AG09309 (cell line): ENCODE results near the gene CA10.

Experiments
- DNase-seq: peaks from one replicate; pipeline ENCODE4 v3.0.0-alpha.2; 2010; ENCODE audit warnings: low read depth
- H3K4me3 ChIP-seq: 2 replicates; pipeline ENCODE4 v1.5.1; 2011; ENCODE audit warnings: mild to moderate bottlenecking, low read depth, low read length, moderate library complexity; ENCODE audit not compliant: control insufficient read depth
- TF ChIP-seq, protein P1 (sequence below): IDR thresholded peaks from 2 replicates; pipeline ENCODE4 v1.5.1; 2011; ENCODE audit warnings: mild to moderate bottlenecking, low read depth, low read length, inconsistent platforms; ENCODE audit not compliant: insufficient read depth, control insufficient read depth; ENCODE audit errors: missing control alignments

The CA10 gene

DNA sequence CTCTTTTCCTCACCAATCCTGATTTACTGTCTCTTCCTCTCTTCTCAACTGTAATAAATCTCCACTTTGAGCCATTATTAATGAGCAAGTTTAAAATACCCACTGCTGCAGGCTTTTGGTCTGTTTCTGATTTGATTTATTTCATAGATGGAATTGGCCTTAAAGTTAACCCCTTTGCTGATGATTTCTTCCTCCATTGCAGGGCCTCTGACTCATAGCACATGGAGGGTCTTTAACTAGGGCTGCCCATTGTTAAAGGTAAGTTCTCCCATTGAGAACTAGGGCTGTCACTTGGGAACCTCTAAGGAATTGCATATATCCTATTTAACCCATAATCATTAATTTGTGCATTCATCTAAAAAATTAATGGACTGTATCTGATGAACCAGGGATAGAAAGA, 221.2 kb downstream of the CA10 start:
- no peak overlapping the region for H3K4me3 ChIP-seq
- DNase-seq, result no peak
- TF ChIP-seq, protein P1, sequence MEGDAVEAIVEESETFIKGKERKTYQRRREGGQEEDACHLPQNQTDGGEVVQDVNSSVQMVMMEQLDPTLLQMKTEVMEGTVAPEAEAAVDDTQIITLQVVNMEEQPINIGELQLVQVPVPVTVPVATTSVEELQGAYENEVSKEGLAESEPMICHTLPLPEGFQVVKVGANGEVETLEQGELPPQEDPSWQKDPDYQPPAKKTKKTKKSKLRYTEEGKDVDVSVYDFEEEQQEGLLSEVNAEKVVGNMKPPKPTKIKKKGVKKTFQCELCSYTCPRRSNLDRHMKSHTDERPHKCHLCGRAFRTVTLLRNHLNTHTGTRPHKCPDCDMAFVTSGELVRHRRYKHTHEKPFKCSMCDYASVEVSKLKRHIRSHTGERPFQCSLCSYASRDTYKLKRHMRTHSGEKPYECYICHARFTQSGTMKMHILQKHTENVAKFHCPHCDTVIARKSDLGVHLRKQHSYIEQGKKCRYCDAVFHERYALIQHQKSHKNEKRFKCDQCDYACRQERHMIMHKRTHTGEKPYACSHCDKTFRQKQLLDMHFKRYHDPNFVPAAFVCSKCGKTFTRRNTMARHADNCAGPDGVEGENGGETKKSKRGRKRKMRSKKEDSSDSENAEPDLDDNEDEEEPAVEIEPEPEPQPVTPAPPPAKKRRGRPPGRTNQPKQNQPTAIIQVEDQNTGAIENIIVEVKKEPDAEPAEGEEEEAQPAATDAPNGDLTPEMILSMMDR, result no peak

DNA sequence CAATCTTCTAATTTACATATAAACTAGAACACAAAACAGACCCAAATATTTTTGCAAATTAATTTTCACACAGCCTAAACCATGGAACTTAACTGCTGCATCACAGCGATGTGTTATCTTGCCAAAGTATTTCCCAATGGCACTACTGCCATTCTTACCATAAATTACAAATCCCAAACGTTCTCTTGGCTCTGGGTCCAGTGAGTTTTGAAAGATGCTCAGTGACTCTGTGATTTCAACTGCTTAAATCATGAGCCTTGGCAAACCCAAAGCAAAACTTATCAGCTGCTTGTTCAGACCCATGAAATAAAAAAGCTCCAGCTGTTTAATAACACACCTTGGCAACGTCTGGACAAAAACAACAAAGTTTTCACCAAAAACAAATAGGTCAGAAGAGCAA, 223.0 kb downstream of the CA10 start:
- H3K4me3 ChIP-seq, result no peak overlapping the region
- no peak for DNase-seq
- TF ChIP-seq, protein P1, result no peak

DNA sequence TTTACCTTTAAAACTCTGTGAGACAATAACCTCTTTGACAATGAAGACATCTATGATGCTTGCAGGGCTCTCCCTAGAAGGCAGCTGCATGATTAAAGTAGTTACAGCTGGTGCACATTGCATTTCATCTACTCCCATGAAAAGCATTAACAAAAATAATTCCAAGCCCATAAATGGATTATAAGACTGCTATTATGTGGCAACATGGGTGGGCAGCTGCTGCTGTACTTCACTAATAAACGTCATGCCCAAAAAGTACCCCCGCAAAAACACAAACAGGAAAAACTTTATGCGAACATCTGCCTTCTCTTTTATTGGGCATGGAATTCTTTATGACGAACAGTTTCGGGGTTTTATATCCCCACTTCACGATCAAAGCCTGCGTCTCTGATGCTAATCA, 224.9 kb downstream of the CA10 start:
- H3K4me3 ChIP-seq, result no peak overlapping the region
- TF ChIP-seq, protein P1, result no peak
- DNase-seq, result no peak

- H3K4me3 ChIP-seq, result no peak overlapping the region
- no peak for DNase-seq
- TF ChIP-seq, protein P1, result no peak
Measured at GRCh38 chr17:51926448-51926847, 232.1 kb downstream of the CA10 start.

DNA sequence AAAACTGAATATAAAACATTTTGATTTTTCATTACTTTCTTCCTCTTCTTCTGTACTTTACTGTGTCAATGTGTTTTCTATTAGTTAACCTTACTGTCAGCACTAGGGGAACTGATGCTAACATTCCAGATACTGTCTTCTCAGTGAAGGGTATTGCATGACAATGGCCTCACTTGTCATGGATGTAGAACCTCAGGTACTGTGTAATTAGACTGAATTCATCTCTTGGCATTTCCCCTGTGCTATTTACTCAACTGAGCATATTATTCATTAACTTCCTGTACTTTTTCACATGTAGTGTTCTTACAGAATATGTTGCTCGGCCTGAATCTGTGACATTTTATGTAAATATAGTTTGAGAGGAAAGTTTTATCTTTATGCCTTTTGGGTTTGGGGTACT, 237.0 kb downstream of the CA10 start:
- TF ChIP-seq, protein P1, result no peak
- H3K4me3 ChIP-seq, result no peak overlapping the region
- DNase-seq, result no peak

DNA sequence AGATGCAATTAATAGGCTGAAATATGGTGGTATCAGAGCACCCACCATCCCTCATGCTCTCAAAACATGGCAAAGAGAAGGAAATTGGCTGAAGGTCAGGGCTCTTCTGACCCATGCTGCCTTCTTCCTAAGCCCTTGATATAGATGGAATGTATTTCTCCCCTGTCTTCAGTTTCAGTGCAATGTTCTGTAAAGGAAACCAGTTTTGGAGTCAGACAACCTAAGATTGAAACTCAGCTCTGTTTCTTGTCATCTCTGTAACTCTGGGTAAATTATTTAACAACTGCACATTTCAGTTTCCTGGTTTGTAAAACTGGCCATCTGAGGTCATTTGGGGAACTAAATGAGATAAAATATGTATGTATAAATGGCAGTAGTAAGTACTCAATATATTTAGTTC, 243.9 kb downstream of the CA10 start:
- TF ChIP-seq, protein P1, result no peak
- H3K4me3 ChIP-seq, result no peak overlapping the region
- DNase-seq, result no peak

DNA sequence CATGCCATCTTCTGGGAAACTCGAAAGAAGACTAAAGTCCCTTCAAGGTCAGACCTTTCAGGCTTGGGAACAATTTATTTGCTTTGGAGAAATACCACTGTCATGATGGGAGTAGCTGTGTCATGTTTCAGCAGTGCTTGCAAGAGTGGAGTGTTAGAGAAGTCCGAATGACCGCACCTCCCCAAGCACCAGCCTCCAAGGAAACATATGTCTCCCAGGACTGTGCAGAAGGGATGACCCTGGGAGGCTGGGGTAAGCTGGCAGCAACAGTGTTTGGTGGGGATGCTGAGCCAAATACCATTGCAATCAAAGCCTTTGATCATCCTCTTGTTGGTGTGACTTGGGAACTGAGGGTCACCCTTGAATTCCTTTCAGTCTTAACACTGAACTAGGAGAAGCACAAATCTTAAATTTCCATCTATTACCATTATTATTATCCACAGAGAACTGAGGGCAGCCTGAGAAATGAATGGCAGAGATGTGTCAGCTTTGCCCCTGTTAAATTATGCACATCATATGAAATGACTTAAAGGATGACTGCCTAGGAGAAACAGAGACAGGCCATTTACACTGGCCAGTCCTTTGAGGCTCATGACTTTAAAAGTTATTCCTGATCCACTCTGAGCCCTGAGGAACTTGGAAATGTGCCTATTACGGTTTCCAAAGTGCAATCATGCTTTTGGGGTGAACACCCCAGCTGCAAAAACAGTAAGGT, 244.9 kb downstream of the CA10 start:
- H3K4me3 ChIP-seq, result no peak overlapping the region
- DNase-seq, result no peak
- TF ChIP-seq, protein P1, result no peak
